ENCODE data around the gene TMPRSS9. TPM values are rescaled to one million over a fixed set of nuclear protein-coding genes. Genes with fewer than 3 reads are reported as not detected.
A peak's percentile ranks its signal among the peaks of the same experiment; 100 is the strongest.

TMPRSS9 gene
- total and polyA plus RNA-seq, 2 of the 13 experiments (the other 11 are each of a cell fraction or from before 2014, with no cell fraction given): 2.5 to 5.2 TPM

DNA sequence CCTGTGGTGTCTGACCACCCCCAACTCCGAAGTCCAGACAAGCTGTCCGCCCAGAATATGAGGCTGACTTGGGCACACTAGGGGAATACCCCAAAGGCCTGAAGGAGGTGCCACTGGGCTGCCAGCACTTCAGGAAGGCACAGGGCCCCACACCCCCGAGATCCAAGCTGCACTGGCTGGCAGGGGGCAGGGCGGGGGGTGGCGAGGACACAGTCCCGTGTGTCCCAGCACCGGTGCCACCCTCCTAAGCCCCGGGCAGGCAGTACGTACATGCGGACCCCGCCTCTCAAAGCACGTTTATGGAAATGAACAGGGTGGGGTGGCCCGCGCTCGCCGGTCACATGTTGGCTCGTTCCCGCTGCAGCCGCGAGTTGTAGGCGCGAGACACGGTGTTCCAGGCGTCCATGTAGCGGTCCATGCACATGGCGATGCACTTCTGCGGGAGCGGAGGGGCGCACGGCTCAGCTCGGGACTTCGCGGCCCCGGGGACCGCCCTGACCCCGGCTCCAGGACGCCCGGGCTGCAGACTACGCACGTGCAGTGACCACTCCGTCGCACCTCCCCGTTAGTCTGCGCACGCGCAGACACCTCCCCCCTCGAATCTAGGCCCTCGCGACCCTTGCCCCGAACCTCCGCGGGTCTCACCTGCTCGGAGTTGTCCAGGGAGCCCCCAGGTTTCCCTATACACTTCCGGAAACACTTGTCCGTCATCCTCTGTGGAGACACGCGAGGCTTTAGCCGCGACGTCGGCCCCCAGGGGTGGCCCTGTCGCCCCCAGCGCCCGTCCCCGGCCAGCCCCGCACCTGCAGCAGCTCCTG, 66.8 kb downstream of the TMPRSS9 start (continued):
- TF ChIP-seq, protein P1, sequence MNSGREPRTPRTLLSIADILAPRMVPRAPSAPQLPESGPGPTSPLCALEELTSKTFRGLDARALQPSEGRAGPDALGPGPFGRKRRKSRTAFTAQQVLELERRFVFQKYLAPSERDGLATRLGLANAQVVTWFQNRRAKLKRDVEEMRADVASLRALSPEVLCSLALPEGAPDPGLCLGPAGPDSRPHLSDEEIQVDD (CRISPR knock-in tag; IDR thresholded peaks at IDR 0.05; ENCODE audit: borderline replicate concordance): no peak
- TF ChIP-seq PHF8 (CRISPR knock-in tag; IDR thresholded peaks at IDR 0.05): no peak
- TF ChIP-seq PHF5A (CRISPR knock-in tag; IDR thresholded peaks at IDR 0.05; ENCODE audit: low read depth, unreplicated experiment): no peak
- 0 out of 2 replicates have a peak, but pooled peaks have one; percentile 58 for TF ChIP-seq ZBTB3 (CRISPR knock-in tag; IDR thresholded peaks at IDR 0.05; ENCODE audit: borderline replicate concordance, low read depth)
- TF ChIP-seq, protein P2, sequence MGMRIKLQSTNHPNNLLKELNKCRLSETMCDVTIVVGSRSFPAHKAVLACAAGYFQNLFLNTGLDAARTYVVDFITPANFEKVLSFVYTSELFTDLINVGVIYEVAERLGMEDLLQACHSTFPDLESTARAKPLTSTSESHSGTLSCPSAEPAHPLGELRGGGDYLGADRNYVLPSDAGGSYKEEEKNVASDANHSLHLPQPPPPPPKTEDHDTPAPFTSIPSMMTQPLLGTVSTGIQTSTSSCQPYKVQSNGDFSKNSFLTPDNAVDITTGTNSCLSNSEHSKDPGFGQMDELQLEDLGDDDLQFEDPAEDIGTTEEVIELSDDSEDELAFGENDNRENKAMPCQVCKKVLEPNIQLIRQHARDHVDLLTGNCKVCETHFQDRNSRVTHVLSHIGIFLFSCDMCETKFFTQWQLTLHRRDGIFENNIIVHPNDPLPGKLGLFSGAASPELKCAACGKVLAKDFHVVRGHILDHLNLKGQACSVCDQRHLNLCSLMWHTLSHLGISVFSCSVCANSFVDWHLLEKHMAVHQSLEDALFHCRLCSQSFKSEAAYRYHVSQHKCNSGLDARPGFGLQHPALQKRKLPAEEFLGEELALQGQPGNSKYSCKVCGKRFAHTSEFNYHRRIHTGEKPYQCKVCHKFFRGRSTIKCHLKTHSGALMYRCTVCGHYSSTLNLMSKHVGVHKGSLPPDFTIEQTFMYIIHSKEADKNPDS (CRISPR knock-in tag; IDR thresholded peaks at IDR 0.05): no peak
- TF ChIP-seq ZNF749 (CRISPR knock-in tag; IDR thresholded peaks at IDR 0.05; ENCODE audit: borderline replicate concordance): 0 out of 2 replicates have a peak, but pooled peaks have one; percentile 8
- TF ChIP-seq NONO (IDR thresholded peaks at IDR 0.05): no peak
- TF ChIP-seq NONO (CRISPR knock-in tag; conservative IDR thresholded peaks at IDR 0.05): 0 out of 2 replicates have a peak, but pooled peaks have one; percentile 9
- no peak for TF ChIP-seq HNRNPUL1 (IDR thresholded peaks at IDR 0.05; ENCODE audit: low read depth, low read length)
- TF ChIP-seq ZNF891 (CRISPR knock-in tag; IDR thresholded peaks at IDR 0.05): peak; percentile 6; the same call in 1 of the 2 replicates
- TF ChIP-seq, protein P3, sequence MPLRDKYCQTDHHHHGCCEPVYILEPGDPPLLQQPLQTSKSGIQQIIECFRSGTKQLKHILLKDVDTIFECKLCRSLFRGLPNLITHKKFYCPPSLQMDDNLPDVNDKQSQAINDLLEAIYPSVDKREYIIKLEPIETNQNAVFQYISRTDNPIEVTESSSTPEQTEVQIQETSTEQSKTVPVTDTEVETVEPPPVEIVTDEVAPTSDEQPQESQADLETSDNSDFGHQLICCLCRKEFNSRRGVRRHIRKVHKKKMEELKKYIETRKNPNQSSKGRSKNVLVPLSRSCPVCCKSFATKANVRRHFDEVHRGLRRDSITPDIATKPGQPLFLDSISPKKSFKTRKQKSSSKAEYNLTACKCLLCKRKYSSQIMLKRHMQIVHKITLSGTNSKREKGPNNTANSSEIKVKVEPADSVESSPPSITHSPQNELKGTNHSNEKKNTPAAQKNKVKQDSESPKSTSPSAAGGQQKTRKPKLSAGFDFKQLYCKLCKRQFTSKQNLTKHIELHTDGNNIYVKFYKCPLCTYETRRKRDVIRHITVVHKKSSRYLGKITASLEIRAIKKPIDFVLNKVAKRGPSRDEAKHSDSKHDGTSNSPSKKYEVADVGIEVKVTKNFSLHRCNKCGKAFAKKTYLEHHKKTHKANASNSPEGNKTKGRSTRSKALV (CRISPR knock-in tag; IDR thresholded peaks at IDR 0.05): 0 out of 2 replicates have a peak, but pooled peaks have one; percentile 3
- TF ChIP-seq, protein P4, sequence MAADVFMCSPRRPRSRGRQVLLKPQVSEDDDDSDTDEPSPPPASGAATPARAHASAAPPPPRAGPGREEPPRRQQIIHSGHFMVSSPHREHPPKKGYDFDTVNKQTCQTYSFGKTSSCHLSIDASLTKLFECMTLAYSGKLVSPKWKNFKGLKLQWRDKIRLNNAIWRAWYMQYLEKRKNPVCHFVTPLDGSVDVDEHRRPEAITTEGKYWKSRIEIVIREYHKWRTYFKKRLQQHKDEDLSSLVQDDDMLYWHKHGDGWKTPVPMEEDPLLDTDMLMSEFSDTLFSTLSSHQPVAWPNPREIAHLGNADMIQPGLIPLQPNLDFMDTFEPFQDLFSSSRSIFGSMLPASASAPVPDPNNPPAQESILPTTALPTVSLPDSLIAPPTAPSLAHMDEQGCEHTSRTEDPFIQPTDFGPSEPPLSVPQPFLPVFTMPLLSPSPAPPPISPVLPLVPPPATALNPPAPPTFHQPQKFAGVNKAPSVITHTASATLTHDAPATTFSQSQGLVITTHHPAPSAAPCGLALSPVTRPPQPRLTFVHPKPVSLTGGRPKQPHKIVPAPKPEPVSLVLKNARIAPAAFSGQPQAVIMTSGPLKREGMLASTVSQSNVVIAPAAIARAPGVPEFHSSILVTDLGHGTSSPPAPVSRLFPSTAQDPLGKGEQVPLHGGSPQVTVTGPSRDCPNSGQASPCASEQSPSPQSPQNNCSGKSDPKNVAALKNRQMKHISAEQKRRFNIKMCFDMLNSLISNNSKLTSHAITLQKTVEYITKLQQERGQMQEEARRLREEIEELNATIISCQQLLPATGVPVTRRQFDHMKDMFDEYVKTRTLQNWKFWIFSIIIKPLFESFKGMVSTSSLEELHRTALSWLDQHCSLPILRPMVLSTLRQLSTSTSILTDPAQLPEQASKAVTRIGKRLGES (CRISPR knock-in tag; IDR thresholded peaks at IDR 0.05; ENCODE audit: borderline replicate concordance): no peak
- TF ChIP-seq ISL2 (CRISPR knock-in tag; IDR thresholded peaks at IDR 0.05): no peak
- TF ChIP-seq CBFB (CRISPR knock-in tag; IDR thresholded peaks at IDR 0.05): peak; percentile 25; the same call in 1 of the 2 replicates
- no peak; the same call in none of the 2 replicates for TF ChIP-seq CAMTA2 (CRISPR knock-in tag; IDR thresholded peaks at IDR 0.05; ENCODE audit: borderline replicate concordance)
- TF ChIP-seq, protein P5, sequence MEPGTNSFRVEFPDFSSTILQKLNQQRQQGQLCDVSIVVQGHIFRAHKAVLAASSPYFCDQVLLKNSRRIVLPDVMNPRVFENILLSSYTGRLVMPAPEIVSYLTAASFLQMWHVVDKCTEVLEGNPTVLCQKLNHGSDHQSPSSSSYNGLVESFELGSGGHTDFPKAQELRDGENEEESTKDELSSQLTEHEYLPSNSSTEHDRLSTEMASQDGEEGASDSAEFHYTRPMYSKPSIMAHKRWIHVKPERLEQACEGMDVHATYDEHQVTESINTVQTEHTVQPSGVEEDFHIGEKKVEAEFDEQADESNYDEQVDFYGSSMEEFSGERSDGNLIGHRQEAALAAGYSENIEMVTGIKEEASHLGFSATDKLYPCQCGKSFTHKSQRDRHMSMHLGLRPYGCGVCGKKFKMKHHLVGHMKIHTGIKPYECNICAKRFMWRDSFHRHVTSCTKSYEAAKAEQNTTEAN (CRISPR knock-in tag; conservative IDR thresholded peaks at IDR 0.05): no peak
- no peak for TF ChIP-seq EZH2 (conservative IDR thresholded peaks at IDR 0.05; ENCODE audit: low read depth, low read length)
- no peak for TF ChIP-seq FOXA3 (CRISPR knock-in tag; IDR thresholded peaks at IDR 0.05)
- no peak for TF ChIP-seq ISX (CRISPR knock-in tag; conservative IDR thresholded peaks at IDR 0.05)
- no peak for TF ChIP-seq HDAC6 (IDR thresholded peaks at IDR 0.05; ENCODE audit: low read depth, low read length)
